22Rv1 (cell line): ENCODE data around the gene AHNAK.

Source experiments
- H3K27ac ChIP-seq: fragments of 450-650 bp; 2 replicates; pipeline ENCODE4 v1.5.1; 2017
- ZFX ChIP-seq: fragments of 450-650 bp; IDR thresholded peaks from 2 replicates; pipeline ENCODE4 v1.6.1; 2017; ENCODE audit warnings: antibody characterized with exemption, borderline replicate concordance
- TF ChIP-seq, protein P1 (sequence below): fragments of 450-650 bp; IDR thresholded peaks from 2 replicates; pipeline ENCODE4 v1.5.1; 2017; ENCODE audit warnings: mild to moderate bottlenecking

Gene AHNAK

DNA sequence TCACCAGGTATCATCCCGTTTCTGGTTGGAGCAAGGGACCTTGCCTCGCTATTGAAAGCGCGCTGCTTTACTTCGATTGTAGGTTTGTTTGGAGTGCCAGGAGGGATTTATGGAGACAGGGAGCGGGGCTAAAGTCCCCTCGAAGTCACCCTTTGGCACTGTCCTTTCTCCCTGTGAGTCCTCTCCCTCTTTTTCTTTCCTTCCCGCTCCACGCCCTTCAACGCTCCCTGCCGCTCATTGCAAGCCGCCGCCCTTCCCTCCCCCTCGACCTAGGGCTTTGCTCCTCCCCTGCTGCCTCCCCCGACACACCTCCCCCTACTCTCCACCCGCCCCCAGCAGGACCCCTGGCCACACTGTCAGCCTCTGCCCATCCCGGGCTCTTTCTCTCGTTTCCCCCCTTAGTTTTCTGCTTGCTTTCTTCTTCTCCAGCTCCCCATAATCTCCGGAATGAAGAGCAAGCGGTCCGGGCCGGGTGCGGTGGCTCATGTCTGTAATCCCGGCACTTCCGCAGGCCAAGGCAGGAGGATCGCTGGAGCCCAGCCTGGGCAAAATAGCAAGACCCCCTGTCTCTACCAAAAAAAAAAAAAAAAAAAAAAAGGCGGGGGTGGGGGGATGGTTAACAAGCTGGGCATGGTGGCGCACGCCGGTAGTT lies 41.0 kb downstream of the AHNAK start:
- no peak overlapping the region for H3K27ac ChIP-seq
- no peak for TF ChIP-seq ZFX
- TF ChIP-seq, protein P1, sequence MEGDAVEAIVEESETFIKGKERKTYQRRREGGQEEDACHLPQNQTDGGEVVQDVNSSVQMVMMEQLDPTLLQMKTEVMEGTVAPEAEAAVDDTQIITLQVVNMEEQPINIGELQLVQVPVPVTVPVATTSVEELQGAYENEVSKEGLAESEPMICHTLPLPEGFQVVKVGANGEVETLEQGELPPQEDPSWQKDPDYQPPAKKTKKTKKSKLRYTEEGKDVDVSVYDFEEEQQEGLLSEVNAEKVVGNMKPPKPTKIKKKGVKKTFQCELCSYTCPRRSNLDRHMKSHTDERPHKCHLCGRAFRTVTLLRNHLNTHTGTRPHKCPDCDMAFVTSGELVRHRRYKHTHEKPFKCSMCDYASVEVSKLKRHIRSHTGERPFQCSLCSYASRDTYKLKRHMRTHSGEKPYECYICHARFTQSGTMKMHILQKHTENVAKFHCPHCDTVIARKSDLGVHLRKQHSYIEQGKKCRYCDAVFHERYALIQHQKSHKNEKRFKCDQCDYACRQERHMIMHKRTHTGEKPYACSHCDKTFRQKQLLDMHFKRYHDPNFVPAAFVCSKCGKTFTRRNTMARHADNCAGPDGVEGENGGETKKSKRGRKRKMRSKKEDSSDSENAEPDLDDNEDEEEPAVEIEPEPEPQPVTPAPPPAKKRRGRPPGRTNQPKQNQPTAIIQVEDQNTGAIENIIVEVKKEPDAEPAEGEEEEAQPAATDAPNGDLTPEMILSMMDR: no peak

DNA sequence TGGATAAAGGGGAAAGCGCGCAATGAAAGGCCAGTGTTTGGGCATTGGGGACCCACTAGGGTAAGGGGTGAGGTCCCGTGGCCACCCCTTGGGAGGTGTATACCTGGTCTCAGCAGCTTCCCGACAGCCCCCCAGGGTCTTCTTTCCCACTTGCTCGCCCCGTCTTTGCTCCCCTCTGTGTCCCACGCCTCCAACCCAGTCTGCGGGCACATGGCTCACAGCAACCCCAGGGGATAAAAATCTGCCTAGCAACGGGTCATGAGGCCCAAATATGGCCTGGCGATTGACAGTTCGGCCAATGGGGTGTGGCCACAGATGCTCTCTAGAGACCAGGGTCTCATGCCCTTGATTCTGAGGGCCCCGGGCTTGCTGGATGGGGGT lies 41.6 kb downstream of the AHNAK start:
- H3K27ac ChIP-seq: no peak overlapping the region
- TF ChIP-seq, protein P1: no peak
- no peak for TF ChIP-seq ZFX

DNA sequence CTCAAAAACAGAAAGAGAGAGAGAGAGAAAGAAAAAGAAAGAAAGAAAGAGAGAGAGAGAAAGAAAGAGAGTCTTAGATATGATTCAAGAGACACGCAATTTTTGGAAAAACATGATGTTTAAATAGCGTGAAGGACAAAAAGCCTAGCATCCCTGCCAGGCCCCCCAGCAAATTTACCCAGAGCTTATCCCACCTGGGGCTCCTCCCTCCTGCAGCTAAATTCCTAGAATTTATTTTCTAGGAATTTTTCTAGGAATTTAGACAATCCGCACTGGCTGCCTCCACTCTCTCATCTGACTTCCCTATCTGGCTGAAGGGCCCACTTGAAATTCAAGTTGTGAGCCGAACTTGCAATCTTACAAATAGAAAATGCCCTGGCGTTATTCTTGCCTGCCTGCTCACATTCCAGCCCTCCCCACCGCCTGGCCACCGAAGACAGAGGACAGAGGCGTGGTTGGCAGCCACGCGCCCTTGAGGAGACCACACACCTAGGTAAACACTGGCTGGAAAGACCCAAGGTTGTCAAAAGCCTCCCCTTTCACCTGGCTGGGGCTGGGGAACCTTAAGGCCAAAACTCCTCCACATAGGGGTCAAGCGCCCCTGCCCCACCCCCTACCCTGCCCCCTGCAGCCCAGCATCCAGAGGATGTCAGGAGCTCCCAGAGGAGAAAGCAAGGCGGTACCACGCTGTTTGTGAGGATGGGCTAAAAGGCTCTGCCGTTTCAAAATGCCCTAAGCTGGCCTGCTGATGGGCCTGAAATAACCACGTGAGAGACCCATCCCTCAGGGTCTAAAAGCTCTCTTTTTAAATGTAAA lies 42.2 kb downstream of the AHNAK start:
- H3K27ac ChIP-seq: no peak overlapping the region
- TF ChIP-seq, protein P1: no peak
- TF ChIP-seq ZFX: no peak

DNA sequence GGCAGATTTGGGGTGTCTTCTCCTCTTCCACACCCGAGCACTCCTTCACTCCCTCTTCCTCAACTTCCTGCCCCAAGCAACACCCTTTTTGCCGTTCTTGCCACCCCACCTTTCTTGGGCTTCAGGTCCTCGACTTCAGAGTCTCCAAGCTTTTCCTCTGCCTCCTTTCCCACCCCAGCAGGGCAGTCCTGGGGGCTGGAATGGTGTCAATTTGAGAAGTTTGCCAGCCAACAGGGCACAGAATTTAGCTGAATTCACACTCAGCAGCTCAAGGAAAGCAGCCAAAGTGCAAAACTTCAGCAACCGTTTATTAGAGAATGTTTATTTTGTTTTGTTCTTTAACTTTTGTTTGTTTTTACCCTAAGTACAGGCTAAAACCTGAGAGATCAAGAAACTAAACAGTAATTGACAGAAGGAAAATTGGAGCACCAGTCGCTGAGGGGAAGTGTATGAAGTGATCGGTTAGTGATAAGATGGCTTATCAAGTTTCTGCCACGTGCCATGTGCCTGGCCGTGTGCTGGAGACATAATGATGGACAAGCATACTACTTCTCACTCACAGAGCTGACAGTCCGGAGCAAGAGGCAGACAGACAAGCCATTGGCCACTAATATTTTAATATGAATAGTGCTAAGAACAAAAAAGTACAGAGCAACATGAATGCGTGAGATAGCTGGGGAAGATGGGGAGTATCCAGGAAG lies 44.4 kb downstream of the AHNAK start:
- TF ChIP-seq, protein P1: no peak
- no peak for TF ChIP-seq ZFX
- peak overlapping the region; percentile 79 for H3K27ac ChIP-seq

DNA sequence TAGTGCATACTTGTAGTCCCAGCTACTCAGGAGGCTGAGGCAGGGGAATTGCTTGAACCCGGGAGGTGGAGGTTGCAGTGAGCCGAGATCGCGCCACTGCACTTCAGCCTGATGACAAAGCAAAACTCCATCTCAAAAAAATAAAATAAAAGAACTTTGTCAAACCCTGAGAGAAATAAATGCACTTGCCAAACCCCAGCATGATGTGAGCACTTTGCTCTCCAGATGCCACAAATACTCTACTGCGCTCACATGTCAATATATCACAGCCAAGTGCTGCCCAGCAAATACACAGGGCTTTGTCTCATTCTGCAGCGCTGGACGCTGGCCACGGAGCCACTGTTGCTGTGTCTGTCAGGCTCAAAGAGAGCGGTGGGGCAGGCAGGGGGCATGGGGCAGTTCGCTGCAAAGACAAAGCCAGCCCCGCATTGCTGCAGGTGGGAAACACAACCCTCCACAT lies 45.1 kb downstream of the AHNAK start:
- TF ChIP-seq, protein P1: no peak
- TF ChIP-seq ZFX: no peak
- H3K27ac ChIP-seq: peak overlapping the region; percentile 79

DNA sequence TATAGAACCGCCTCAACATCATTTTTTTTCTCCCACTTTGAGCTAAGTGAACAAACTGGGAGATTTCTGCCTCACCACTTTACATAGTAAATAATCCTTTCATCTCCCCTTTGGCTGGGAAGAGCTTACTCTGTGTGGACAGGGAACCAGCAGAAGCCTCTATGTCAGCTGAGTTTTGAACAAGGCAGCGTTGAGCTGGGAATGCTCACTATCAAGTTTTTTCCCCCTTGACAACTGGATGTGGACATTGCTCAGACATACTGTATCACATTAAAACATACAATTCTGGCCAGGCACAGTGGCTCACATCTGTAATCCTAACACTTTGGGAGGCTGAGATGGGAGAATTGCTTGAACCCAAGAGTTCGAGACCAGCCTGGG lies 46.0 kb downstream of the AHNAK start:
- peak overlapping the region; percentile 79 for H3K27ac ChIP-seq
- no peak for TF ChIP-seq ZFX
- TF ChIP-seq, protein P1: no peak
